T follicular helper cell (primary cell): Measurements from ENCODE around the gene ERICH6.

Source experiments
- DNase-seq: peaks from one replicate; pipeline ENCODE4 v3.0.0-alpha.2; 2020; ENCODE audit warnings: low read depth

The ERICH6 gene

GRCh38 chr3:150612494-150612893, 91.2 kb downstream of the ERICH6 start:
- no peak for DNase-seq

GRCh38 chr3:150611666-150612065, 92.1 kb downstream of the ERICH6 start:
- DNase-seq, result no peak

- no peak for DNase-seq
Measured at GRCh38 chr3:150610785-150611184, 92.9 kb downstream of the ERICH6 start.

- DNase-seq, result no peak
Measured at GRCh38 chr3:150609988-150610387, 93.7 kb downstream of the ERICH6 start.
